Erythroblast (primary cell): ENCODE results near the gene FLT1.

Source experiments
- DNase-seq, 2 experiments: peaks; one replicate each; lab custom pipeline; 2025; lab: John Stamatoyannopoulos, UW
- GATA1 ChIP-seq: IDR thresholded peaks from 2 replicates; pipeline ENCODE4 v1.6.1; 2011; ENCODE audit warnings: low read depth, mild to moderate bottlenecking, control low read depth, low read length, moderate library complexity
- POLR2A ChIP-seq: IDR thresholded peaks from 2 replicates; pipeline ENCODE4 v1.6.1; 2011; ENCODE audit warnings: mild to moderate bottlenecking, low read length

The FLT1 gene

DNA sequence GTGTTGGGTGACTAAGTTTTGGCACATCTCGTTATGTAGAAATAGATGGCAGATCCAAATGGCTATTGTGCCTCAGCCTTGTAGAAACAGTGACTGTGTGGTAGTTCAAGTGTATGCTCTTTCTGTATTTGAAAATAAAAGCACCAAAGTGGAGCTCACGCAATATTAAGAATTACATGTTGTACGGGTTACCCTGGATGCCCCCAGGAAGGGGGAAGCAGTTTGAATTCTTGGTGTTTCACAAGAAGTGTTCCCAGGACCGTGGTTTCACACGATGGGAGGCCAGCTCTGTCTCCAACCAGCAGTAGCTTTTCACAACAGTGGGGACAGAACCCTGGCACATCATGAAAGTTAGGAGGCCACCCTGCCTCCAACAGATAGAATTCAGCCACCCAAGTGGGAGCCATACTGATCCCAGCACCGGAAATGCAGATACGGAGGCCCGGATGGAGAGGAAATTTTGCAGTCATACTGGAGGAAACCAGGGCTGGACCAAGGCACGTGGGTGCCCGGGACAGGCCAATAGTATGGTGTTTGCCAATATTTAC, 8.9 kb downstream of the FLT1 start:
- no peak for TF ChIP-seq POLR2A
- TF ChIP-seq GATA1: no peak
- no peak for DNase-seq

- no peak for TF ChIP-seq GATA1
- TF ChIP-seq POLR2A: no peak
These were observed 9.4 kb downstream of the FLT1 start for GRCh38 chr13:28485551-28485950.

GRCh38 chr13:28485097-28485496, 9.8 kb downstream of the FLT1 start:
- TF ChIP-seq GATA1 (no peak), POLR2A (no peak)
- no peak for DNase-seq

More at GRCh38 chr13:28485551-28485950, 9.4 kb downstream of the FLT1 start:
- DNase-seq: no peak

DNA sequence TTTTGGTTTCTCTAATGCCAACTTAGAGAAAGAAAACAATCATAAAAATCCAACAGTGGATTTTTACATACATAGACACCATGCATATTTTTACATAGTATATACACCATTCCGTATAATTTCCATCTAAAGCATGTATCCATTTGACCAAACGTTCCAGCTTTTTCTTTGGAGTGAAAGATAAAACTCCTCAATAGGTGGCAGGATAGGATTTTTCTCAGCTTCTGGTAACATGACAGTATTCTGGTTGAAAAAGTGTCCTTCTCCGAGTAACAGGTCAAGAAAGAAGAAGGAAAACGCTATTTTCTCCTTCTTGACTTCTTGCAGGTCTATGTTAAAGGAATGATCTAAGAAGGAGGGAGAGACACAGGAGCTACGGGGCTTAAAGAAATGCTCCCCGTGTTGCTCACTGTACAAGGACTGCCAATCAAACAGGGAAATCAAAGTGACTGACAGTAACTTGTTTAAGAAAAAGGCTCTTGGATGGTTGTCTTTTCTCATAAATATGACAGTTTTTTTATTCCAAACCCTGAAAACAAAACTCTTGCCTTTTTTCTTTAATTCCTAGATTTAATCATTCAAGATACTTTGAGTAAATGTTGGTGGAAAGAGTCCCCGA, 11.5 kb downstream of the FLT1 start:
- no peak for DNase-seq
- TF ChIP-seq POLR2A: no peak
- no peak for TF ChIP-seq GATA1

- no peak for DNase-seq
- TF ChIP-seq POLR2A: no peak
- no peak for TF ChIP-seq GATA1
These were observed 15.9 kb downstream of the FLT1 start for GRCh38 chr13:28479005-28479404.

GRCh38 chr13:28478127-28478526, 16.8 kb downstream of the FLT1 start:
- TF ChIP-seq POLR2A (no peak), GATA1 (no peak)
- DNase-seq: no peak

- DNase-seq: no peak
These were observed 17.3 kb downstream of the FLT1 start for GRCh38 chr13:28477709-28477973.

GRCh38 chr13:28476919-28477708, 17.8 kb downstream of the FLT1 start:
- TF ChIP-seq GATA1 (no peak), POLR2A (no peak)
- DNase-seq: no peak

More at GRCh38 chr13:28477709-28477973, 17.3 kb downstream of the FLT1 start:
- TF ChIP-seq GATA1 (no peak), POLR2A (no peak)

DNA sequence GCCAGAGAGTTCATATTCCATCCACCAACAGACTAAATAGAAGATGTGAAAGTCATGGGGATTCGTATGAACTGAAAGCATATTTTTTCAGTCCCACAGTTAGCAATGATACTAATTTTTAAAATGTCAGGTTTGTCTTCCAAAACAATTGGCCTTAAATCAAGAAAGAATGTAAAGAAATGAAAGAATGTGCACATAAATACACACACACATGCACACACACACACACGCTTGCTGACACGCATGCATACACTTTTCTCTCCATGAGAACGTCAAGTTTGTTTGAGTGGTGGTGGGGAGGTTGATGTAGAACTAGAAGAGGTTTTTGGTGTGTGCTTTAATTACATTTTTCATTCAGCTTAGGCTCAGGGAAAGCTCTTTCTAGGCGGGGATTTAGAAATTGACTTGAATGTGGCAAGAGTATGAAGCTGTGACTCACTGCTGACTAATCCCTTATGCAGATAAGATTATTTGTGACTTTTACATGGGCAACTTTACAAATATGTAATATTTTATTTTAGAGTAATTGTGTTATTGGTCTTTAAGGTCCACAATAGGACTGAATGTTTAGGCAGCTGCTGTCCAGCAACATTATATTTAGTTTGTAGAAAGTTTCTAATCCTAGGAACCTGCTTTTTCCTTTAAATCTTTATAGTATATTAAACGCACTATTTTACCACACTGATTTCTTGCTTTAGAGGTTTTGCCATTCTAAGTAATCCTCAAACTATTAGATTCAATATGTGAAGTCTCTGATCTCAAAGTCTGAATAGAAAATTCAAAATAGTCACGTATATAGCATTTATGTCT, 18.8 kb downstream of the FLT1 start:
- peak in 1 of 2 experiments; percentile 57 for DNase-seq
- TF ChIP-seq POLR2A (no peak), GATA1 (no peak)

DNA sequence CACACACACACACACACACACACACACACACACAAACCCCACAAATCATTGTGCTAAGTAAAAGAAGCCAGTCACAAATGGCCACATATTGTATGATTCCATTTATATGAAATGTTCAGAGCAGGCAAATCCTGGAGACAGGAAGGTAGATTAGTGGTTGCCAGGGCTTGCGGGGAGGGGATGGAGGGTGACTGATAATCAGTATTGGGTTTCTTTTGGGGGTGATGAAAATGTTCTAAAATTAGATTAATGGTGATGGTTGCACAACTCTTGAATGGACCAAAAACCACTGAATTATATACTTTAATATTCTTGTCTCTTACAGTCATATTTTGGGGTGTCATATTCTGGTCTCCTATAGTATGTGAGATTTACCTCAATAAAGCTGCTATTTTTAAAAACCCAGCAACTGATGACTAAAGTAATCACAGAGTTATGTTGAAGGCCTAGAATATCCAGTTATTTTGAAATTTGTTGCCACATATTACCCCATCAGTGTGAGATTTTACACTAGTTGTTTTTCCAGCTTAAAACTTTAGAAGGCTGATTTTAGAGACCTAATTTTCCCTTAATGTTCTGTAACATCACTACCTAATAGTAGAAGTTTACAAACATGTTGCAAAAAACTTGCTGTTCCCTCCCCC, 20.3 kb downstream of the FLT1 start:
- no peak for DNase-seq
- no peak for TF ChIP-seq GATA1
- TF ChIP-seq POLR2A: no peak

- DNase-seq: no peak
- TF ChIP-seq GATA1: no peak
- TF ChIP-seq POLR2A: no peak
These were observed 21.9 kb downstream of the FLT1 start for GRCh38 chr13:28473044-28473443.

DNA sequence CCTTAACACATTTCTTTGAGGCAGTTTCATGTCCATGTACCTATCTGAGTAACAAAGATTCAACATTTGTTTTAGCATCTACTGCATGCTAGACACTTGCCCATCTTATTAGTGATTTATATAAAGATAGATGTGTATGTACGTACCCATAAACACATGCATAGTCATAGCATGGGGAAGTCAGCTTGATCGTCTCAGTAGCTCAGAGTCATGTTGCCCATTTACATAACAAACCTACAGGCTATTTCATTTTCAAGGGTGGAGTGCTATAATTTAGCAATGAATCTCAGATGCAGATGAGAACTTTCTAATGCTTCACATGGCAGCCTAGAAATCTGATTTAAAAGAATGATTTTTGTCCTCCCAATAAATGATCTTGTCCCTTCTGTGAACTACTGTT, 23.5 kb downstream of the FLT1 start:
- no peak for DNase-seq
- no peak for TF ChIP-seq GATA1
- TF ChIP-seq POLR2A: no peak

DNA sequence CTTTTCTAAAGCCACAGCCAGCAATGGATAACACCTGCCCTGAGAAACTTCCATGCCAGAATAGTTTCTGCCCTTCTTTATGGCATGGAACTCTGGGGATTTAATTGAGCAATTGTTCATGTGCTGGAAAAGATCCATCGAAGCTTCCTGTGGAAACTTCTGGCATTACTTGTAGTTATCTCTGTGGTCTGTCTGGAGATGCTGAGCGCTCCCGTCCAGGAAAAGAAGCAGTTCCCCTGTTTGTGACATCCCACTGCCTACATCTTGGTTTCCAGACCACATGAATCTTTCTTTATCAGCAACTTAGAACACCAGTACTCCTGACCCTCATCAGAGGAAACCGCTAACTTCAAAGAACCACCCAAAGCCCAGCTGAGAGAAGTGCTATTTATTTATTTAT, 24.6 kb downstream of the FLT1 start:
- no peak for DNase-seq
- TF ChIP-seq GATA1: no peak
- no peak for TF ChIP-seq POLR2A
